Measurements from ENCODE around the gene PRR20G. TPM values are rescaled to one million over a fixed set of nuclear protein-coding genes. Genes with fewer than 3 reads are reported as not detected.

Gene PRR20G
- total and polyA plus RNA-seq, 9 of the 15 experiments (the other 6 are each of a cell fraction or from before 2014, with no cell fraction given): not detected

DNA sequence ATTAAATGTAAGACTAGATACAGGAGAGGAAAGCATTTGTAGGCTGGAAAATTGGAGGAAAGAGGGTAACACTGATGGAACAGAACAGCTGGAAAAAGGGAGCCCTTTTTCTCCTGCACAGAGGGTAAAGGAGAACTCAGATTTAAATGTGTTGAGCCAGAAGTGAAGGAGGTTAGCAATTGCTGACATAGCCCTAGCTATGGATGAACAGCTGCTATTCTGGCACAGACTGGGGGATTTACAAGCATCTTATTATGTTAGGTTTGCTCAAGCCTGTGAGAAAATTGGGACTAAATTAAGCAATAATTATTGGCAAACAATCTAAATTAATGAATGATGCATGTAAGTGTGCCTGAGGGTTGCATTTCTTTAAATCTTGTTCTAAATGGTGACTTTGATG, 40.6 kb upstream of the PRR20G start (continued):
- TF ChIP-seq, protein P1, sequence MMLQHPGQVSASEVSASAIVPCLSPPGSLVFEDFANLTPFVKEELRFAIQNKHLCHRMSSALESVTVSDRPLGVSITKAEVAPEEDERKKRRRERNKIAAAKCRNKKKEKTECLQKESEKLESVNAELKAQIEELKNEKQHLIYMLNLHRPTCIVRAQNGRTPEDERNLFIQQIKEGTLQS (IDR thresholded peaks at IDR 0.05): no peak
- TF ChIP-seq, protein P1 (CRISPR knock-in tag; conservative IDR thresholded peaks at IDR 0.05): no peak
- TF ChIP-seq NBN (IDR thresholded peaks at IDR 0.05; ENCODE audit: low read depth) (no peak), ZNF431 (CRISPR knock-in tag; IDR thresholded peaks at IDR 0.05) (no peak), ESRRB (CRISPR knock-in tag; IDR thresholded peaks at IDR 0.05; ENCODE audit: borderline replicate concordance) (no peak), CBX2 (IDR thresholded peaks at IDR 0.05; ENCODE audit: insufficient read depth, low read length, poor library complexity, severe bottlenecking) (no peak), GABPB2 (CRISPR knock-in tag; conservative IDR thresholded peaks at IDR 0.05) (no peak)

DNA sequence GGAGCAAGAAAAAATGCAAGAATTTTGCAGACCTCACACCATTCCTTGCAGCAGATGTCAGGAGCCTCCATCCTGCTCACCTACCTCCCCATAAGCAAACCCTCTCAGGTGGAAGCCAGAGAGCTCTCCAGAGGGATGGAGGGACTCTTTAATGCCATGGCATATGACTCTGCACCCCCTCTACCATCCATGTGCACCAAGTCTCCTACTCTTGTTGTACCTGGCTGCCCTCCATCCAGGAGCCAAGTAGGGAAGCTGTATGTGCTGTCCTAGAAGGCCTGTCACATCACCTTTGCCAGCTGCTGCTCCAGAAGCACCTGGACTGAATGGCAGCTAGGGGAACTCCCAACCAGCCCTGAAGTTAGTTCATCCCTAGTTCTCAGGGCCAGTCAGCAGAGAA, 38.5 kb upstream of the PRR20G start:
- Histone ChIP-seq H3K4me3 (no peak overlapping the region), H3K79me2 (ENCODE audit: control insufficient read depth, insufficient read depth, low read length) (no peaks in the 10 kb centered on the region), H4K20me1 (replicated peaks; ENCODE audit: control insufficient read depth, insufficient read depth, low read length) (no peaks in the 10 kb centered on the region), H3K9me1 (ENCODE audit: control insufficient read depth, insufficient read depth, low read length) (no peaks in the 10 kb centered on the region), H3K36me3 (ENCODE audit: control insufficient read depth, insufficient read depth, low read length) (no peaks in the 10 kb centered on the region), H2AFZ (ENCODE audit: low read depth, low read length) (no peak overlapping the region), H3K4me2 (ENCODE audit: insufficient read depth, low read length) (no peak overlapping the region), H3K27ac (ENCODE audit: extremely low read depth, low read depth, low read length) (no peak overlapping the region), H3K27me3 (ENCODE audit: control insufficient read depth in 2 of 2, insufficient read depth in 2 of 2, low read length in 2 of 2) (no peaks in the 10 kb centered on the region), H3K9ac (ENCODE audit: insufficient read depth in 1 of 2, low read depth in 2 of 2, low read length in 2 of 2) (no peak overlapping the region), H3K4me1 (replicated peaks in 1 of 2; ENCODE audit: control insufficient read depth in 2 of 2, insufficient read depth in 2 of 2, low read length in 2 of 2) (no peaks in the 10 kb centered on the region), H3K9me3 (replicated peaks; ENCODE audit: control insufficient read depth, insufficient read depth, low read depth, low read length) (no peaks in the 10 kb centered on the region)
- BruUV-seq (replicated peaks): no TSS peak
- POLR2A ChIA-PET: no interaction called here
- FAIRE-seq (no peak), ATAC-seq (no peak), DNase-seq (ENCODE audit: extremely low read depth in 1 of 4, low spot score in 3 of 4) (no peak)
- CTCF ChIA-PET (ENCODE audit: low intra/inter-chr PET ratio): no interaction called here
- in situ Hi-C loops (cut with MboI) (no loop called here), intact Hi-C loops (cut with micrococcal nuclease) (no loop called here)
- TF ChIP-seq MEF2A (IDR thresholded peaks at IDR 0.05; ENCODE audit: control insufficient read depth, low read depth, low read length): no peak
- no peak for TF ChIP-seq ZNF347 (CRISPR knock-in tag; IDR thresholded peaks at IDR 0.05; ENCODE audit: low read depth)
- TF ChIP-seq ZBTB7A (IDR thresholded peaks at IDR 0.05; ENCODE audit: borderline replicate concordance, control insufficient read depth, low read depth, low read length): no peak
- TF ChIP-seq ZNF3 (CRISPR knock-in tag; IDR thresholded peaks at IDR 0.05): no peak
- TF ChIP-seq KAT8 (IDR thresholded peaks at IDR 0.05; ENCODE audit: low read depth): no peak
